Putamen (tissue), 1 donor: ENCODE measurements around the gene TPRN.

Experiments used
- DNase-seq: peaks from one replicate; pipeline ENCODE4 v3.0.0-alpha.2; 2016; ENCODE audit warnings: low spot score

TPRN gene

GRCh38 chr9:137206602-137207001 is 6.1 kb upstream of the TPRN start:
- no peak for DNase-seq

- peak; percentile 89 for DNase-seq
These were observed 4.9 kb upstream of the TPRN start, which contains the start of the genes NDOR1 and TMEM203 for GRCh38 chr9:137205126-137206069. Gene NDOR1, plus strand, starts transcription at chr9:137205700. Its CDS starts 78 bp downstream, at chr9:137205778. Gene TMEM203, minus strand, starts transcription at chr9:137205648. Its CDS starts 234 bp downstream, at chr9:137205414.

DNA sequence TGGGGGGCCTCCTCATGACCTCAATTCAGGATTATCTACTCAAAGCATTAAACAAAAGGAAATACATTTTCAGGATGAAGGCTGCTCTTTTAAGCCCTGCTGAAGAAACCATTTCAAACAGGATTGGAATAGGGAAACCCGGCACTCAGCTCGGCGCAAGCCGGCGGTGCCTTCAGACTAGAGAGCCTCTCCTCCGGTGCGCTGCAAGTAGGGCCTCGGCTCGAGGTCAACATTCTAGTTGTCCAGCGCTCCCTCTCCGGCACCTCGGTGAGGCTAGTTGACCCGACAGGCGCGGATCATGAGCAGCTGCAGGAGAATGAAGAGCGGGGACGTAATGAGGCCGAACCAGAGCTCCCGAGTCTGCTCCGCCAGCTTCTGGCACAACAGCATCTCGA is 4.2 kb upstream of the TPRN start:
- DNase-seq = no peak

DNA sequence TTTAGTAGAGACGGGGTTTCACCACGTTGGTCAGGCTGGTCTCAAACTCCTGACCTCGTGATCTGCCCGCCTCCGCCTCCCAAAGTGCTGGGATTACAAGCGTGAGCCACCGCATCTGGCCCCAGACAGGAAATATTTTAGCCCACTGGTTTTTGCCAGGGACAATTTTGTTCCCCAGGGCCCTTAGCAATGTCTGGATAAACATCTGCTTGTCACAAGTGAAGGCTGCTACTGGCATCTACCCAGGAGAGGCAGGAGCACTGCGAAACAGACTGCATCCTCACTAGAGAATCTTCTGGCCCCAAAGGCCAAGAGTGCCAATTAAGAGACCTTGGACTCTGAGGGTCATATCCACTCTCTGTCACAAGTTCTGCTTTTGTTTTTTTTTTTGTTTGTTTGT is 2.4 kb upstream of the TPRN start:
- DNase-seq = no peak

- DNase-seq = no peak
These were observed 796 bp upstream of the TPRN start for GRCh38 chr9:137201205-137201868.

DNA sequence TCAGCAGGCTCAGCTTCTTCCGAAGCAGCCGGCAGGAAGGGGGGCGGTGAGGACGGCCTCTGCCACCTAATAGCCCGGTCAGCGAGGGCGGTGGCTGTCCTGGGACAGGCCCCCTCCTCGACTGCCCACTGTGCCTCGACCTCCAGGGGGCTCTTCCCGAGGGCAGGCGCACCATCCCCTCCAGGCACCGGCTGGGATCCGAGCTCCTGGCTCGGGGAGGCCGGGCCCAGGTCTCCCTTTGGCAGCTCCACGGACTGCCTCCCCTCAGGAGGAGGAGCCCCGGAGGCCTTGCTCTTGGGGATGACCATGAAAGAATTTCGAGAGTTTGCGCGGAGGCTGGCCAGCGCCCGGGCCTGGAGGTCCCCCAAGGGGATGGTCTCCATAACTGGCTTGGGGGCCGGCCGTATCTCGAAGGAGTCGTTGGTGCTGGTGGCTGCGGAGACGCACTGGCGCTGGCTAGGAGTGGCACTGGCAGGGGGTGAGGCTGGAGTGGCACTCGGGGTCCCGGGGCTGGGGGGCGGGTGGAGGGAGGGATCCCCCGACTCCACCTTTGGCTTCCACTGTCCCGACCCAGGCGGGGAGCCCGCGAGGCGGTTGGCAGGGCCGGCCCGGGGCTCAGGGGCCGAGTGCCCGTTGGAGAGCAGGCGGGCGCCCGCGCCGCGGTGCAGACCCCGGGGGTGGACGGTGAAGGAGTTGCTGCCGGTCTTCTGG is 975 bp downstream of the TPRN start:
- no peak for DNase-seq

DNA sequence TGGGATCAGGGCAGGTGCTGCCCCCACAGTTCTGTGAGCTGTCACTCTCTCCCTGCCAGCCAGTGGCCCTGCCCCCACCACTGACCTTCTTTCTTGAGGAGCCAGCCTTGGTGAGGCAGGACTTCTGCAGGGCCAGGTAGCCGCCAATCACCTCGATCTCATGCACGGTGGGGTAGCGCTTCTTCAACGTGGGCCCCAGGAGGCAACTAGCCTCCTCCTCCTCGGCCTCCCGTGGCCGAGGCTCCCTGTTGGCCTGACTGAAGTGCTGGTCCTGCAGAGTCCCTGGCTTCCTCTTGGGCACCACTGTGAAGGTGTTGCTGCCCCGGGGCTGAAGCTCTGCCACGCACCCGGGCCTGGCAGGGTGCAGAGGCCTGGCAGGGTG is 1.6 kb downstream of the TPRN start:
- DNase-seq = no peak

GRCh38 chr9:137198051-137198901 is 2.3 kb downstream of the TPRN start:
- DNase-seq = no peak

DNA sequence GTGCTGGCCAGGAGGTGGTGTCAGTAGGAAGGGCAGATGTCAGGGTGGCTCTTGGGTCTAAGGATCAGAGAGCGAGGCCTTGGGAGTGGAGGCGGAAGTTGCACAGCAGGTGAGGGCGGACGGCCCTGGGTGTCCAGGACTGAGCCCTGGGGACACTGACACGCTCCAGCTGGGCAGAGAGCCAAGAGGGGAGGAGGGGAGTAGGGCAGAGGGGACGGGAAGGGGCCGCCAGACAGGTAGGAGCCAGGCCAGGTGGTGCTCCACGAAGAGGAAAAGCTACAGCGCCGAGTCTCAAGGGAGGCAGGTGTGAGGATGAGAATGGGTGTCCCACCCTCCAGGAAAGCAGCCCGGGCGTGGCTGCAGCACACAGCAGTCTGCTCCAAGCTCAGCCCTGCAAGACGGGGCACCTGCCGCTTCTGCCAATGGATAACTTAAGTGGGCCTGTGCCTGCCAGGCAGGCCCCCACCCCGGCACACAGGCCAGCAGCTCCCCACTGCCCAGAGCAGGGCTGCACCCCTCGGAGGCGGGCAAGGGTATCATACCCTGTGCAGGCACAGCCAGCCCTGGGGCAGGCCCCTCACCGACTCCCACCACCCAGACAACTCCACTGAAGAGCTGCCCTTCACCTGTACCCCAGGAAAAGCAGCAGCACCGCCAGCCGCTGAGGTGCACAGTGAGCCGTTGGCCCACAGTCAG is 4.9 kb downstream of the TPRN start:
- no peak for DNase-seq

GRCh38 chr9:137194909-137195308 is 5.6 kb downstream of the TPRN start:
- no peak for DNase-seq

GRCh38 chr9:137194388-137194787 is 6.2 kb downstream of the TPRN start:
- DNase-seq = peak; percentile 93

GRCh38 chr9:137193771-137194170 is 6.8 kb downstream of the TPRN start:
- no peak for DNase-seq

- no peak for DNase-seq
These were observed 7.7 kb downstream of the TPRN start for GRCh38 chr9:137192859-137193258.

GRCh38 chr9:137192448-137192780 is 8.1 kb downstream of the TPRN start:
- DNase-seq = no peak

DNA sequence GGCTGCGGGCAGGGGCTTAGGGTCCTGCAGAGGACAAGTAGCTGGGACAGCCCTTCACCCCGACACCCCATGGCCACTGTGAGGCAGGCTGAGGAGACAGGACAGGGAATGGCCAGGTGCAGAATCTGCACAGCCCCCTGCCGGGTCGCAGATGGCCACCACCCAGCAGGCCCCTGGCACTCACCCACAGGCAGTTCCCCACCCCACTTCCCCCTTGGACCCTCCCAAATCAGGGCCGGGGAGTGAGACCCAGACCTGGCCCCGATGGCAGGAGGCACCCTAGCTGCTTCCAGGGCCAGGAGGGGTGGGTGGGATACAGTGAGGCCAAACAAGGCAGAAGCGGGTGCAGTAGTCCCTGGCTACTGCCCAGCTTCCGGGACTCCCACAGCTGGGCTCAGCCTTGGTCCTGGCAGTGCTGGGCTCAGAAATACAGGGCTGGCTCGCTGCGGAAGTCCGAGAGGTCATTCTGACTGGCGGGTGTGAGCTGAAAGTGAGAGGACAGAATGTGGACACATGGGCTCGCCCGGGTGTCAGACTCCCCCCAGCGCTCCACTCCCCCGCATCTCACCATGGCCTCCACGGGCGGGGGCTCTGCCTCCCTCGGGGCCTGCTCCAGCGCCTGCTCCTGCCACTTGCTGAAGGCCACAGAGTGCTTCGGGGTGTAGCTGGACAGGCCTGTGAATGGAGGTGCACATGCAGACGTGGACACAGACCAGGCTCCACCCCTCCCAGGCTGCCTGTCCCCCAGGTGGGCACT is 8.7 kb downstream of the TPRN start:
- DNase-seq = peak; percentile 89

- no peak for DNase-seq
These were observed 9.3 kb downstream of the TPRN start for GRCh38 chr9:137191245-137191644.

DNA sequence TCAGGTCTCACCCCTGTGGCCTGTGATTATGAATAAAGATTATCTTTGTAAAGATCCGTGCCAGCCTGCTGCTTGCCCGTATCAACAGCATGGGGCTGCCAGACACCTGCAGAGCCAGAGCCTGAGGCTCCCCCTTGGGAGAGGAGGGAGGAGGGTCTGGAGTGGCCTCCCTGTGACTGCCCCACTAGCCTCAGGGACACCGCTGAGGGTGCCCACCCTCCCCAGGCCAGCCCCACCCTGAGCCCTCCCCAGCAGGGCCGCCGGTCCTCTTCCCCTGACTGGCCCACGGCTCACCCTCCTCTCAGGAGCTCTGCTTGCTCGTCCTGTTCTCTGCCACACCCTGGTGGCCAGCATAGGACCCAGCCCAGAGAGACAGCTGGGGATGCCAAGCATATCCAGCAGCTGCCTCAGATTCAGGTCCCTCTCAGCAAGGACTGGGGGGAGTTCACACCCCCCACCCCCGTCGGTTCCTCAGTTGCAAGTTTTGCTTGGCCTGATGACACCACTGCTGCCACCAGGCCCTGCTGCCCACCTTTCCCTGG is 10.2 kb downstream of the TPRN start:
- no peak for DNase-seq

DNA sequence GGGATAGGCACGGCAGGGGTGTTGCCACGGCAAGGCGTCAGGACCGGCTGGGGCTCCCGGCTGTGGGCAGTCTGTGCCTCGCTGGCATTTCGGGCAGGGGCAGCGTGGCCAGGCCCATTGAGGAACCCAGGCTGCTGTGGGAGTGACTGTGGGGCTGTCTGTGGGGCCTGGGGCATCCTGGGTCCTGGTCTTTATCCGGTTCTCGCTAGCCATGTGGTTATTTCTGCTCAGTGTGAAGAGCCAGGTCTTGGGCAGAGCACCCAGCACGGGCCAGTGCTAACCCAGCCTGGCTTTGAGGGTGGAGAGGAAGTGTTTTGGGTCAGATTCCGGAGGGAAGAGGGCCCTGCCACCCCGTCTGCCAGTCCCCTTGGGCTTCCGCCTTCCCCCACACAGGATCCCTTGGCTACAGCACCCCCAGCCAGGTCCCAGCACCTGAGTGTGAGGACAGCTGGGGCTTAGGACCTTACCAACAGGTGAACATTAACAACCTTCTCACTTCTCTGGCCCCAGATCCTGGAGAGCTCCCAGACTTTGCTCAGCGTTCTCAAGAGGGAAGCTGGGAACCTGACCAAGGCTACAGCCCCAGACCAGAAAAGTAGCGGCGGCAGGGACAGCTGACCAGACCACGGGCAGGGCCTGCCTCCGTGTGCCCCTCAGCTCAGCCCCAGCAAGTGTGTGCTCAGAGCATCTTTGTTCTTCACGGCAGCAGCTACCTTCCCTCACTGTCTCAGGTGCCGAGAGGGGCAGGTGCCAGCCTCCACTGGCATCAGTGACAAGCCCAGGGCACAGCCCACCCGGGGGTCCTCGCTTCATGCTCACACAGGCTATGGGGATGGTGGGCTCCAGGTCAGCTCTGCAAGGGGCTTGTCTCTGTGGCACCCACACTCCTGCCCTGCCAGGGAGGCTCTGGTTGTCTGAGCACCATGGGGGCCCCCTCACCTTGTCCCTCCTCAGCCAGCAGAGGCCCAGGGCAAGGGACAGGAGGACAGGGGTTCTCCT is 10.9 kb downstream of the TPRN start:
- DNase-seq = no peak
